Pons (tissue), 1 donor: ENCODE results near the gene STAT5A.
"Not testable (repeated sequence)": the region's sequence is repeated elsewhere in the genome, so short reads cannot be mapped to it uniquely, and the experiment has no call there.

Source experiments
- DNase-seq: peaks from one replicate; pipeline ENCODE4 v3.0.0-alpha.2; 2016; ENCODE audit warnings: low spot score

Gene STAT5A

GRCh38 chr17:42333053-42333452 is 44.8 kb downstream of the STAT5A start:
- no peak for DNase-seq

GRCh38 chr17:42334677-42335076 is 46.4 kb downstream of the STAT5A start:
- no peak for DNase-seq

GRCh38 chr17:42337442-42337841 is 49.1 kb downstream of the STAT5A start:
- DNase-seq = no peak

GRCh38 chr17:42338427-42338985 is 50.2 kb downstream of the STAT5A start:
- DNase-seq = no peak

- DNase-seq = no peak
Measured at GRCh38 chr17:42339221-42339620, 50.9 kb downstream of the STAT5A start.

GRCh38 chr17:42340691-42341127 is 52.4 kb downstream of the STAT5A start:
- no peak for DNase-seq

GRCh38 chr17:42341568-42341967 is 53.3 kb downstream of the STAT5A start:
- DNase-seq = no peak

GRCh38 chr17:42342242-42343008 is 54.1 kb downstream of the STAT5A start:
- DNase-seq = no peak

- peak; percentile 71 for DNase-seq
Measured at GRCh38 chr17:42345396-42346073, 57.2 kb downstream of the STAT5A start.

GRCh38 chr17:42346481-42346880 is 58.2 kb downstream of the STAT5A start:
- peak; percentile 45 for DNase-seq

- no peak for DNase-seq
Measured at GRCh38 chr17:42347198-42347597, 58.9 kb downstream of the STAT5A start.

GRCh38 chr17:42347606-42348005 is 59.3 kb downstream of the STAT5A start:
- DNase-seq = no peak

GRCh38 chr17:42348104-42348503 is 59.8 kb downstream of the STAT5A start:
- no peak for DNase-seq

GRCh38 chr17:42354956-42355843 is 66.9 kb downstream of the STAT5A start:
- no peak for DNase-seq

- DNase-seq = peak; percentile 36
Measured at GRCh38 chr17:42358434-42358833, 70.1 kb downstream of the STAT5A start.

- no peak for DNase-seq
Measured at GRCh38 chr17:42359133-42359532, 70.8 kb downstream of the STAT5A start.

GRCh38 chr17:42360388-42360787 is 72.1 kb downstream of the STAT5A start:
- DNase-seq = not testable (repeated sequence)
